SK-N-MC (cell line): Measurements from ENCODE around the gene SNX32.

Source experiments
- DNase-seq: peaks from one replicate; pipeline ENCODE4 v3.0.0-alpha.2; 2011; ENCODE audit warnings: low read depth, low spot score
- H3K27ac ChIP-seq: fragments of 200-600 bp; sonication (generic); 2 replicates; pipeline ENCODE4 v1.5.1; 2016; ENCODE audit warnings: mixed run types
- H3K36me3 ChIP-seq: fragments of 200-600 bp; sonication (generic); 2 replicates; pipeline ENCODE4 v1.6.1; 2017; ENCODE audit warnings: antibody characterized with exemption, low read length, mixed read lengths; ENCODE audit not compliant: insufficient read depth
- H3K4me3 ChIP-seq: fragments of 200-600 bp; sonication (generic); 2 replicates; pipeline ENCODE4 v1.5.1; 2016
- H3K9ac ChIP-seq: fragments of 200-600 bp; sonication (generic); 2 replicates; pipeline ENCODE4 v1.8.0; 2017; ENCODE audit warnings: mixed run types, mixed read lengths; ENCODE audit not compliant: insufficient read length
- H3K9me3 ChIP-seq: fragments of 200-600 bp; sonication (generic); 2 replicates; pipeline ENCODE4 v1.6.1; 2017; ENCODE audit warnings: low read depth, mild to moderate bottlenecking, antibody characterized with exemption, low read length, moderate library complexity, mixed read lengths
- EZH2 ChIP-seq: fragments of 200-600 bp; sonication (generic); IDR thresholded peaks from one replicate; pipeline ENCODE4 v1.6.1; 2017; ENCODE audit warnings: antibody characterized with exemption
- FOXP2 ChIP-seq: optimal IDR thresholded peaks from 2 replicates; pipeline ENCODE3; 2011; ENCODE audit warnings: mild to moderate bottlenecking, moderate library complexity; ENCODE audit not compliant: insufficient read depth; ENCODE audit errors: extremely low read length, control extremely low read depth
- POLR2AphosphoS5 ChIP-seq: IDR thresholded peaks from 2 replicates; pipeline ENCODE4 v1.6.1; 2012; ENCODE audit warnings: mild to moderate bottlenecking, low read depth, low read length, borderline replicate concordance

The SNX32 gene

DNA sequence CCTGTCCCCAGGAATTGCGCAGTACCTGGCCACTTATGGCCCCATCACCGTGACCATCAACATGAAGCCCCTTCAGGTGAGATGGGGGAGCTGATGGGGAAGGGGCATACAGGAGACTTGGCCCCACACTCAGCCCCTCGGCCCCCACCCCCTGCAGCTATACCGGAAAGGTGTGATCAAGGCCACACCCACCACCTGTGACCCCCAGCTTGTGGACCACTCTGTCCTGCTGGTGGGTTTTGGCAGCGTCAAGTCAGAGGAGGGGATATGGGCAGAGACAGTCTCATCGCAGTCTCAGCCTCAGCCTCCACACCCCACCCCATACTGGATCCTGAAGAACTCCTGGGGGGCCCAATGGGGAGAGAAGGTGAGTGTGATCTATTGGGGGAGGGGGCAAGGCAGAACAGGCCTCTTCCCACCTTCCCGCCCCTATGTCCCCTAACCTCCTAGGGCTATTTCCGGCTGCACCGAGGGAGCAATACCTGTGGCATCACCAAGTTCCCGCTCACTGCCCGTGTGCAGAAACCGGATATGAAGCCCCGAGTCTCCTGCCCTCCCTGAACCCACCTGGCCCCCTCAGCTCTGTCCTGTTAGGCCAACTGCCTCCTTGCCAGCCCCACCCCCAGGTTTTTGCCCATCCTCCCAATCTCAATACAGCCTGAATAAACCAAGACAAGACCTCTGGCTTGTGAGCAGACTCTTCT lies 49.4 kb downstream of the SNX32 start:
- Histone ChIP-seq H3K4me3 (no peak overlapping the region), H3K36me3 (peaks cover 36% of the 10 kb centered on the region; the same call in 1 of the 2 replicates), H3K9ac (no peak overlapping the region), H3K27ac (no peak overlapping the region), H3K9me3 (no peaks in the 10 kb centered on the region)
- DNase-seq, result no peak
- TF ChIP-seq FOXP2, result no peak
- no peak for TF ChIP-seq EZH2
- TF ChIP-seq POLR2AphosphoS5, result no peak

DNA sequence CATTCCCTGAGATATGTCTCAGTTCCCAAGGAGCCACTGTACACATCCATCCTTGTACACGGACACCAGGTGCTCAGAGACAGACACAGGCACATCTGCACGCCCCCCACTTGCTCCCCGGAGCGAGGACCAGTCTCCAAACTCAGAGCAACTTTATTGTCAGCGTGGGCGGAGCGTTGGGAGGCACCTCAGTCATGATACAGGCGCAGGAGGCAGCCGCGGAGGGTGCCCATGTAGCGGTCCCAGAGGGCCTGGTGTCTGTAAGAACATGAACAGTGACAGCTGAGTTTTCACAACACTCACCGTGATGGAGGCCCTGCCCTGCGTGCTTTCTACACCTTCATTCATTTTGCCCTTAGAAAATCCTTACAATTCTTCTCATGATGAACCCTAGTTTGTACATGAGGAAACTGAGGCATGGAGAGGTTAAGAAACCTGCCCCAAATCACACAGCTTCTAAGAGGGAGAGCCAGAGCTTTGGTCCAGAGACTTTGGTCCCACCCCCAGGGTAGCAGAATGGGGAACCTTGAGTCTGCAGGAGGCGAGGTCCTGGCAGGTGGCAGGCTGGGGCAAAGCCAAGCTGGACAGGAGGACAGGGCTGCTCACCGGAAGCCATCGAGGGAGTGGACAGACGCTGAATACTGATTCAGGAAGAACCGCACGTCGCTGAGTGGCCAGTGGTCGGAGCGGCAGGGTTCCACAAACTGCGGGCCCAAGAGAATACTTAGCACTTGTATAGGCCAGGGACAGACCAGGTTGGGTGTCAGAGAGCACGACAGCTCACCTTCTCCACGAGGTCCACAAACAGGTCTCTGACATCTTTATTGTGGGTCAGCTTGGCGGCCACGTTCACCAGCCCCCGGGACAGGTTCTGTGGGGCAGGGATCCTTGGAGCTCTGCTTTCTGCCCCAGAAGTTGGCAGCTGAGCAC lies 50.3 kb downstream of the SNX32 start:
- no peak for DNase-seq
- H3K9ac ChIP-seq, result no peak overlapping the region
- no peak for TF ChIP-seq EZH2
- TF ChIP-seq FOXP2, result no peak
- TF ChIP-seq POLR2AphosphoS5, result no peak
- no peak overlapping the region for H3K4me3 ChIP-seq
- H3K27ac ChIP-seq, result no peak overlapping the region
- H3K36me3 ChIP-seq, result peaks cover 36% of the 10 kb centered on the region; the same call in 1 of the 2 replicates
- no peaks in the 10 kb centered on the region for H3K9me3 ChIP-seq

DNA sequence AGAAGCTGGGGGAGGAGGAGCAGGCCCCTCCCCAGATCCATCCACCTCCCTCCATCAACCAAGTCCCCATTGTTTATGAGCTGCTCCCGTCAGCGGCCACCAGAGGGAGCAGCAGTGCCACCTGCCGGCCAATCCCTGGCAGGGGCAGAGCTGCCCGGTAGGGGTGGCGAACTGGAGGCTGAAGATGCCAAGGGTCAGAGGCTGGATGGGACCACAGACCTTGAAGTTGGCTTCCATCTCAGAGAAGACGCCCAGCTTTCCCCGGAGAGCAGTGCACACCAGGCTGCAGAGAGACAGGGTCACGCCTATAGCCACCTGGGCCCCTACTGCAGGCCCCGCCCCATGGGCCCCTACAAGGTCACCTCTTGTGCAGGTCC lies 50.9 kb downstream of the SNX32 start:
- Histone ChIP-seq H3K4me3 (no peak overlapping the region), H3K27ac (no peak overlapping the region), H3K9ac (no peak overlapping the region), H3K9me3 (no peaks in the 10 kb centered on the region), H3K36me3 (peaks cover 36% of the 10 kb centered on the region; the same call in 1 of the 2 replicates)
- no peak for DNase-seq
- TF ChIP-seq EZH2, result no peak
- TF ChIP-seq POLR2AphosphoS5, result no peak
- TF ChIP-seq FOXP2, result no peak

DNA sequence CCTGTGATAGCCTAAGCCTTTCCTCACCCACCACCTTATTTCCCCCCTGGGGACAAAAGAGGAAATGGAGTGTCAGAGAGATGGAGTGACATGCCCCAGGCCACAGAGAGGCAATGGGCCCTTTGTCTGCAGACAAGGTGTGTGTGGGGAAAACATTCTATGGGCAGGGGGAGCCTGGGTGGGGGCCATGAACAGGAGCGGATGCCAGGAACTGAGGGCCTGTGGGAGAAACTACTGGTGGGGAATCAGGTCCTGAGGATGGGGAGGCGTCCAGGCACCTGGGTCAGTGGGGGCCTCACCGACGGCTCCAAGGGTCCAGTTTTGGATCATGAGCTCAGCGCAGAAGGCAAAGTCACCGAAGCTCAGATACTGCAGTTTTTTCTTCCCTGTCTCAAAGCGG lies 51.5 kb downstream of the SNX32 start:
- H3K4me3 ChIP-seq, result no peak overlapping the region
- H3K9ac ChIP-seq, result no peak overlapping the region
- H3K36me3 ChIP-seq, result peaks cover 36% of the 10 kb centered on the region; the same call in 1 of the 2 replicates
- DNase-seq, result no peak
- no peaks in the 10 kb centered on the region for H3K9me3 ChIP-seq
- no peak overlapping the region for H3K27ac ChIP-seq
- TF ChIP-seq FOXP2 (no peak), EZH2 (no peak), POLR2AphosphoS5 (no peak)

DNA sequence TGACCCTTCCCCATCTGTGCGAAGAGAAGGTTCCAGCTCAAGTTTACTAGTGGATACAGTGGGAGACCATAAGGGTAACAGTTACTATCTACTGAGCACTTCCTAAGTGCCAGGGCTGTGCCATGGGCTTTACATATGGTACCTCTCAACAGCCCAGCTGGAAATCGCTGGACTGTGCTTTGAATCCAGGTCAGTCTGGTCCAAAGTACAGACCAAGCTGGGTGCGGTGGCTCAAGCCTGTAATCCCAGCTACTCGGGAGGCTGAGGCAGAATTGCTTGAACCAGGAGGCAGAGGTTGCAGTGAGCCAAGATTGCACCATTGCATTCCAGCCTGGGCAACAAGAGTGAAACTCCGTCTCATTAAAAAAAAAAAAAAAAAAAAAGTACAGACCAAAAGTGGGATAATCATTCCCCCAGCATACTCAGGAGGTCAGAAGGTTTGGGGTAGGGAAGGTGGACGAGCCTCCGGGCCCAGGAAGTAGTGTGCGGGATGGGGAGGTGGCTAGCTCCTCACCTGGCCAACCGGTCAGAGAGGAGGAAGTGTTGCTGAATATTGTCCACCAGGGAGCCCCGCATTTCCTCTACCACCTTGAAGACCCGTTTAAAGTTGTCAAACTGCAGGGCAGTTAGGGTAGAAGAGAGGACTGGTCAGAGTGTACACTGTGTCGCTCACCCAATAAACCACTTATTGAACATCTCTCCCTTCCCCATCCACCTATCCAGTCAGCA lies 52.2 kb downstream of the SNX32 start:
- no peak for DNase-seq
- Histone ChIP-seq H3K9me3 (no peaks in the 10 kb centered on the region), H3K36me3 (peaks cover 36% of the 10 kb centered on the region; the same call in 1 of the 2 replicates), H3K27ac (no peak overlapping the region), H3K4me3 (no peak overlapping the region), H3K9ac (no peak overlapping the region)
- TF ChIP-seq FOXP2 (no peak), EZH2 (no peak), POLR2AphosphoS5 (no peak)

DNA sequence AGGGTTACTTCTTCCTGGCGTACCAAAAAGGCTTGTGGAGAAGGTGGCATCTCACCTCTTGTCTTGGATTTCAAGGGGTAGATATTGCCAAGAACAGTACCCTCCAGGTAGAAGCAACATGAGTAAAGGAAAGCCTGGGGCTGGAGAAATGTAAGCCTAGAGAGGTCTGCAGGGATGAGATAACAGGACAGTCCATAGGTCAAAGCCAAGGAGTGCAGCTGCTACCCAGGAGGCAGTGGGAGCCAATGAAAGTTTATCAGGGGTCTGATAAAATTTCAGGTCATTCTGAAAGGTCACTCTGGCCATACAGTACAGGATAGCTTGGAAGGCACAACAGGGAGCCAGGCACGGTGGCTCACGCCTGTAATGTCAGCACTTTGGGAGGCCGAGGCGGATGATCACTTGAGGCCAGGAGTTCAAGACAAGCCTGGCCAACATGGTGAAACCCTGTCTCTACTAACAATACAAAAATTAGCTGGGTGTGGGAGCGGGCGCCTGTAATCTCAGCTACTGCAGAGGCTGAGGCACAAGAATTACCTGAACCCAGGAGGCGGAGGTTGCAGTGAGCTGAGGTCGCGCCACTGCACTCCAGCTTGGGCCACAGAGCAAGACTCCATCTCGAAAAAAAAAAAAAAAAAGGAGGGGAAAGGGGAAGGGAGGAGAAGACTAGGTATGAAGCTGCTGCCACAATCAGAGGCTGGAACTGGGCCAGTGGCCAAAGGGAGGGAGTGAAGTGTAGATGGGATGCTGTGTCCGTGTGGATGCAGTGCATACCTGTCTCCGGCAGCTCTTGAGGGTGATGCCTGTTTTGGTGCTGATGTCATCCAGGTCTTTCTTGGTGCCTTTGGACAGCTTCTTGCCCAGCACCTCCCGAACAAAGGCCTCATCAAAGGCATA lies 53.3 kb downstream of the SNX32 start:
- Histone ChIP-seq H3K27ac (no peak overlapping the region), H3K4me3 (peak overlapping the region; percentile 100), H3K36me3 (peaks cover 36% of the 10 kb centered on the region; the same call in 1 of the 2 replicates), H3K9me3 (no peaks in the 10 kb centered on the region), H3K9ac (no peak overlapping the region)
- no peak for DNase-seq
- TF ChIP-seq FOXP2 (no peak), POLR2AphosphoS5 (no peak), EZH2 (no peak)

DNA sequence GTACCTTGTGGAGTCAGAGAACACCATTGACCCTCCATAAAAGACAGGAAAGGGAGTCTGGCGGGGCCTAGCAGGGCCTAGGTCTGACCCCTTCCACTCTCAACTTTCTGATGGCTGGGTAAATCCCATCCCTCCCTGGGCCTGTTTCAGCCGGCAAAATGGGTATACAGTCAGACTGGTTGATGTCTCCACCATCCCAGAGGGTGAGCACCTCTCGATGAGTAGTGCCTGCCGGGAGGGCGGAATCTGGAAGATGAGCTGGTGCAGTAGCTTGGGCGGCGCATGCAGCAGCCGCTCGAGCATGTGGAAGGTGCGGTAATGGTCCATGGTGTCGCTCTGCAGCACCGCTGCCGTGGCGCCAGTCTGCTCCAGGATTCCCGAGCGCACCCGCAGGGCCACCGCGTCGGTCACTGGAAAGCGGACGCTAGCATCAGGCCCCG lies 54.0 kb downstream of the SNX32 start:
- H3K27ac ChIP-seq, result no peak overlapping the region
- H3K9me3 ChIP-seq, result no peaks in the 10 kb centered on the region
- H3K9ac ChIP-seq, result peak overlapping the region; percentile 84
- no peak for DNase-seq
- H3K4me3 ChIP-seq, result peak overlapping the region; percentile 100
- TF ChIP-seq FOXP2 (no peak), EZH2 (no peak), POLR2AphosphoS5 (no peak)
- H3K36me3 ChIP-seq, result peaks cover 35% of the 10 kb centered on the region; the same call in 1 of the 2 replicates
